Measurements from ENCODE around the gene NKD2. TPM values are rescaled to one million over a fixed set of nuclear protein-coding genes. Genes with fewer than 3 reads are reported as not detected.
"Not testable (repeated sequence)": the region's sequence is repeated elsewhere in the genome, so short reads cannot be mapped to it uniquely, and the experiment has no call there.

The NKD2 gene
- total RNA-seq, 1 donor from 2014 or later = 2.8 TPM

- ATAC-seq (ENCODE audit: poor library complexity) (no peak), DNase-seq (peak; percentile 32)
- intact Hi-C loops (cut with DNase I) = no loop called here
These were observed 10.7 kb downstream of the NKD2 start for GRCh38 chr5:1019001-1019905.

GRCh38 chr5:1020452-1020961, 11.9 kb downstream of the NKD2 start:
- ATAC-seq (ENCODE audit: poor library complexity) (no peak), DNase-seq (no peak)

GRCh38 chr5:1021136-1021968, 12.8 kb downstream of the NKD2 start:
- peak; percentile 43 for DNase-seq

More at GRCh38 chr5:1020452-1020961, 11.9 kb downstream of the NKD2 start:
- intact Hi-C loops (cut with DNase I) = no loop called here

GRCh38 chr5:1021969-1022336, 13.4 kb downstream of the NKD2 start:
- intact Hi-C loops (cut with DNase I); DNase-seq; ATAC-seq (ENCODE audit: poor library complexity): not testable (repeated sequence)

More at GRCh38 chr5:1021136-1021968, 12.8 kb downstream of the NKD2 start:
- intact Hi-C loops (cut with DNase I) = no loop called here
- ATAC-seq (ENCODE audit: poor library complexity) = no peak

- ATAC-seq (ENCODE audit: poor library complexity) = peak; percentile 48
- intact Hi-C loops (cut with DNase I) = no loop called here
These were observed 18.4 kb downstream of the NKD2 start for GRCh38 chr5:1026700-1027621.

GRCh38 chr5:1027631-1028441, 19.2 kb downstream of the NKD2 start:
- DNase-seq = peak; percentile 38
- ATAC-seq (ENCODE audit: poor library complexity) = no peak

More at GRCh38 chr5:1026700-1027621, 18.4 kb downstream of the NKD2 start:
- peak; percentile 48 for DNase-seq

GRCh38 chr5:1028481-1029281, 20.1 kb downstream of the NKD2 start:
- DNase-seq = peak; percentile 40
- intact Hi-C loops (cut with DNase I) = no loop called here
- ATAC-seq (ENCODE audit: poor library complexity) = no peak

More at GRCh38 chr5:1027631-1028441, 19.2 kb downstream of the NKD2 start:
- intact Hi-C loops (cut with DNase I) = no loop called here

- ATAC-seq (ENCODE audit: poor library complexity) = no peak
- peak; percentile 33 for DNase-seq
- intact Hi-C loops (cut with DNase I) = no loop called here
These were observed 20.8 kb downstream of the NKD2 start for GRCh38 chr5:1029282-1029944.

GRCh38 chr5:1029945-1030625, 21.5 kb downstream of the NKD2 start:
- DNase-seq = no peak
- intact Hi-C loops (cut with DNase I) = no loop called here
- no peak for ATAC-seq (ENCODE audit: poor library complexity)

GRCh38 chr5:1030801-1031271, 22.2 kb downstream of the NKD2 start:
- ATAC-seq (ENCODE audit: poor library complexity) = no peak
- DNase-seq = peak; percentile 30
- intact Hi-C loops (cut with DNase I) = no loop called here

- DNase-seq = peak; percentile 26
- intact Hi-C loops (cut with DNase I) = no loop called here
- ATAC-seq (ENCODE audit: poor library complexity) = no peak
These were observed 22.8 kb downstream of the NKD2 start for GRCh38 chr5:1031306-1031959.

GRCh38 chr5:1032011-1032410, 23.4 kb downstream of the NKD2 start:
- intact Hi-C loops (cut with DNase I) = no loop called here
- no peak for ATAC-seq (ENCODE audit: poor library complexity)
- peak; percentile 24 for DNase-seq

- intact Hi-C loops (cut with DNase I) = no loop called here
- peak; percentile 25 for DNase-seq
- no peak for ATAC-seq (ENCODE audit: poor library complexity)
These were observed 24.0 kb downstream of the NKD2 start for GRCh38 chr5:1032551-1033027.

- intact Hi-C loops (cut with DNase I) = no loop called here
These were observed 24.6 kb downstream of the NKD2 start for GRCh38 chr5:1033178-1033577.

More at GRCh38 chr5:1033178-1033577, 24.6 kb downstream of the NKD2 start:
- DNase-seq (peak; percentile 22), ATAC-seq (ENCODE audit: poor library complexity) (no peak)
